ENCODE data around the gene DACT2.

DACT2 gene

DNA sequence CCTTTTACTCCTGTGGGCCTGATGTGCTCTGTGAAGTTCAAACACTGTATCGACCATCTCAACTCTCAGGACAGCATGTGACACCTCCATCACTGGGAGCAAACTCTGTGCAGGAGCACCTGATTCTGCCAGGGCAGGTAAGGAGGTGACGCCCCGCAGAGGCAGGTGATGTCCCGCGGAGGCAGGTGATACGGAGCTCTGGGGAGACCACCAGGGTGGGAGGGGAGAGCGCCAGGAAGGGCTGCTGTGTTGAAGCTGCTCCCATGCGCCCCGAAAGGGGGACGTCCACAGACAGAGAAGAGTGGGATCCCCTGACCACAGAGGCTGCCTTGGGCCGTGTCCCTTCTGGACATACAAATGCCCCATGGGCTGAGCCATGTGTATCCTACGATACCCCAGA, 58.3 kb downstream of the DACT2 start:
- no peak for DNase-seq

DNA sequence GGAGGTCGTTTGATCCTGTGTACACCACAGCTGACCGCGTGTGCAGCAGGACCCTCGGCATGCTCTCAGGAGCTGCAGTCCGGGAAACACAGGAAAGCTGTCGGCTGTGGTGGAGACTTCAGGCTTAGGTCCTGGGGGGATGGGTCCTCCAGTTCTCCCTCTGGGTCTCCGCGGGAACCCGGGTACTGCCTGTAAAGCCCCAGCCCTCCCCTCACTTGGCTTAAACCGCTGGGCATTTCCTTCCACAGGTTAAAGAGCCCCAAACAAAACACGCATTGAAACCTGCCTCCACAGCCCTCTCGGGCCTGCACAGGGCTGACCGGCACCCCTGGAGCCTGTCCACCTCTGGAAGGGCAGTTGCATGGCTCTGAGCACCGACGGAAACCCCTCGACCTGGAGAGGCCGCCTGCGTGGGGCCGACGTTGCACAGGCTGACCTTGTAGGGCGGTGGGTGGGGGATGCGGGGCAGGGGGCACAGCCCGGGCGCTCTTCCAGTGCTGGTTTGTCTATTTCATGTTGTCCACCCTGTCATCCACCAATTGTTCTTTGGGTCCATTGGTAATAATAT, 59.1 kb downstream of the DACT2 start:
- DNase-seq, result no peak

DNA sequence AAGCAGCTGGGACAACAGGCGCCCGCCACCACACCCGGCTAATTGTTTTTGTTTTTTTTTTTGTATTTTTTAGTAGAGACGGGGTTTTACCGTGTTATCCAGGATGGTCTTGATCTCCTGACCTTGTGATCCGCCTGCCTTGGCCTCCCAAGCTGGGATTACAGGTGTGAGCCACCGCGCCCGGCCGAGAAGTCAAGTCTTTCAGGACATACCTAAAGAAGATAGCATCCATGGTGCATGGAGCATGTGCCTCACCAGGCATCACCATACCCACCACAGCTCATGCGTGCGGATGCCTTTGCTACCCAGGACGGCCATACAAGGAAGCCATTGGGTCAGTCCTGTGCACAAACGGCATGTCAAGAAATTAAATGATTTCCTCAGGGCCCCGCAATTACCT, 60.8 kb downstream of the DACT2 start:
- DNase-seq, result no peak

DNA sequence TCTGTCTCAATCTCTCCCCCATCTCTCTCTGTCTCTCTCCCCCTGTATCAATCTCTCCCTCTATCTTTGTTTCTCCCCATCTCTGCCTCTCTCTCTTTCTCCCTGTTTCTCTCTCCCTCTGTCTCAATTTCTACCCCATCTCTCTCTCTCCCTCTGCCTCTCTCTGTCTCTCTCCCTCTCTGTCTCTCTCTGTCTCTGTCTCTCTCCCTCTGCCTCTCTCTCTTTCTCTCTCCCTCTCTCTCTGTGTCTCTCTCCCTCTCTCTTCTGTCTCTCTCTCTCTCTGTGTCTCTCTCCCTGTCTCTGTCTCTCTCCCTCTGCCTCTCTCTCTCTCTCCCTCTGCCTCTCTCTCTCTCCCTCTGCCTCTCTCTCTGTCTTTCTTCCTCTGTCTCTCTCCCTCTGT, 62.6 kb downstream of the DACT2 start:
- no peak for DNase-seq

All from midbrain (tissue), 1 donor.